Measurements from ENCODE around the gene OPCML.

Gene OPCML

GRCh38 chr11:133403900-133404299 is 128.4 kb downstream of the OPCML start:
- Histone ChIP-seq H3K27ac (ENCODE audit: poor library complexity, severe bottlenecking) (no peak overlapping the region), H3K9me3 (ENCODE audit: severe bottlenecking) (no peaks in the 10 kb centered on the region), H3K27me3 (ENCODE audit: insufficient read depth, poor library complexity, severe bottlenecking) (no peaks in the 10 kb centered on the region), H3K36me3 (ENCODE audit: low read depth) (no peaks in the 10 kb centered on the region), H3K4me1 (ENCODE audit: insufficient read depth, poor library complexity, severe bottlenecking) (no peaks in the 10 kb centered on the region), H3K4me3 (ENCODE audit: severe bottlenecking) (no peak overlapping the region)
- DNase-seq (ENCODE audit: low spot score), result no peak
- TF ChIP-seq CTCF (IDR thresholded peaks at IDR 0.05; ENCODE audit: poor library complexity, severe bottlenecking), result peak; percentile 43
- no peak for ATAC-seq (ENCODE audit: low read depth)

- no peaks in the 10 kb centered on the region for H3K27me3 ChIP-seq (ENCODE audit: insufficient read depth, poor library complexity, severe bottlenecking)
- no peak for TF ChIP-seq CTCF (IDR thresholded peaks at IDR 0.05; ENCODE audit: poor library complexity, severe bottlenecking)
- ATAC-seq (ENCODE audit: low read depth), result no peak
Observed at GRCh38 chr11:133402551-133402950, 129.8 kb downstream of the OPCML start.

GRCh38 chr11:133399855-133400625 is 132.3 kb downstream of the OPCML start:
- no peak for TF ChIP-seq CTCF (IDR thresholded peaks at IDR 0.05; ENCODE audit: poor library complexity, severe bottlenecking)
- Histone ChIP-seq H3K4me3 (ENCODE audit: severe bottlenecking) (no peak overlapping the region), H3K27ac (ENCODE audit: poor library complexity, severe bottlenecking) (no peak overlapping the region), H3K4me1 (ENCODE audit: insufficient read depth, poor library complexity, severe bottlenecking) (no peaks in the 10 kb centered on the region), H3K27me3 (ENCODE audit: insufficient read depth, poor library complexity, severe bottlenecking) (no peaks in the 10 kb centered on the region), H3K9me3 (ENCODE audit: severe bottlenecking) (no peaks in the 10 kb centered on the region), H3K36me3 (ENCODE audit: low read depth) (no peaks in the 10 kb centered on the region)
- no peak for DNase-seq (ENCODE audit: low spot score)
- ATAC-seq (ENCODE audit: low read depth), result no peak

More at GRCh38 chr11:133402551-133402950, 129.8 kb downstream of the OPCML start:
- no peaks in the 10 kb centered on the region for H3K36me3 ChIP-seq (ENCODE audit: low read depth)
- H3K4me1 ChIP-seq (ENCODE audit: insufficient read depth, poor library complexity, severe bottlenecking), result no peaks in the 10 kb centered on the region
- no peaks in the 10 kb centered on the region for H3K9me3 ChIP-seq (ENCODE audit: severe bottlenecking)
- H3K4me3 ChIP-seq (ENCODE audit: severe bottlenecking), result no peak overlapping the region
- no peak overlapping the region for H3K27ac ChIP-seq (ENCODE audit: poor library complexity, severe bottlenecking)
- DNase-seq (ENCODE audit: low spot score), result no peak

- H3K4me1 ChIP-seq (ENCODE audit: insufficient read depth, poor library complexity, severe bottlenecking), result no peaks in the 10 kb centered on the region
- no peak overlapping the region for H3K4me3 ChIP-seq (ENCODE audit: severe bottlenecking)
- no peak overlapping the region for H3K27ac ChIP-seq (ENCODE audit: poor library complexity, severe bottlenecking)
- no peak for TF ChIP-seq CTCF (IDR thresholded peaks at IDR 0.05; ENCODE audit: poor library complexity, severe bottlenecking)
- H3K9me3 ChIP-seq (ENCODE audit: severe bottlenecking), result no peaks in the 10 kb centered on the region
- H3K27me3 ChIP-seq (ENCODE audit: insufficient read depth, poor library complexity, severe bottlenecking), result no peaks in the 10 kb centered on the region
- H3K36me3 ChIP-seq (ENCODE audit: low read depth), result no peaks in the 10 kb centered on the region
- ATAC-seq (ENCODE audit: low read depth) (no peak), DNase-seq (ENCODE audit: low spot score) (no peak)
Observed at GRCh38 chr11:133399294-133399693, 133.0 kb downstream of the OPCML start.

GRCh38 chr11:133390803-133391202 is 141.5 kb downstream of the OPCML start:
- no peaks in the 10 kb centered on the region for H3K4me1 ChIP-seq (ENCODE audit: insufficient read depth, poor library complexity, severe bottlenecking)
- no peak for TF ChIP-seq CTCF (IDR thresholded peaks at IDR 0.05; ENCODE audit: poor library complexity, severe bottlenecking)

More at GRCh38 chr11:133390803-133391202, 141.5 kb downstream of the OPCML start:
- no peak overlapping the region for H3K27ac ChIP-seq (ENCODE audit: poor library complexity, severe bottlenecking)
- DNase-seq (ENCODE audit: low spot score) (no peak), ATAC-seq (ENCODE audit: low read depth) (no peak)
- no peaks in the 10 kb centered on the region for H3K9me3 ChIP-seq (ENCODE audit: severe bottlenecking)
- H3K4me3 ChIP-seq (ENCODE audit: severe bottlenecking), result no peak overlapping the region
- H3K27me3 ChIP-seq (ENCODE audit: insufficient read depth, poor library complexity, severe bottlenecking), result no peaks in the 10 kb centered on the region
- no peaks in the 10 kb centered on the region for H3K36me3 ChIP-seq (ENCODE audit: low read depth)
